CD14-positive monocyte (primary cell): ENCODE results near the gene MYL6B. TPM values are rescaled to one million over a fixed set of nuclear protein-coding genes. Genes with fewer than 3 reads are reported as not detected.
"Not testable (repeated sequence)": the region's sequence is repeated elsewhere in the genome, so short reads cannot be mapped to it uniquely, and the experiment has no call there.

Experiments used
- DNase-seq, 3 donors: peaks; one replicate each; pipeline ENCODE4 v3.0.0-alpha.2; 2011 to 2022
- H2AFZ ChIP-seq: 2 replicates; pipeline ENCODE4 v1.6.0; 2012; ENCODE audit warnings: mild to moderate bottlenecking, low read depth, low read length, inconsistent platforms; ENCODE audit not compliant: insufficient read depth, poor library complexity, severe bottlenecking
- H3K27ac ChIP-seq, 2 donors: 1 replicate in 1 of 2; 2 replicates in 1 of 2; pipeline ENCODE4 v1.5.1; 2012 to 2013; ENCODE audit warnings: low read length in 2 of 2, control low read depth in 1 of 2, inconsistent platforms in 1 of 2, low read depth in 1 of 2, mild to moderate bottlenecking in 1 of 2
- H3K27me3 ChIP-seq, 2 donors: one replicate each; pipeline versions ENCODE4 v1.6.0 to v1.6.1; 2011 to 2013; ENCODE audit warnings: low read length in 2 of 2; ENCODE audit not compliant: control insufficient read depth in 2 of 2, insufficient read depth in 2 of 2
- H3K36me3 ChIP-seq, 2 donors: replicated peaks in 1 of 2; 1 replicate in 1 of 2; 2 replicates in 1 of 2; pipeline versions ENCODE4 v1.5.1 to v1.6.1; 2012 to 2013; ENCODE audit warnings: low read length in 2 of 2, control low read depth in 1 of 2, inconsistent platforms in 1 of 2, mild to moderate bottlenecking in 1 of 2; ENCODE audit not compliant: insufficient read depth in 2 of 2, control insufficient read depth in 1 of 2
- H3K4me1 ChIP-seq, 2 donors: 1 replicate in 1 of 2; 2 replicates in 1 of 2; pipeline versions ENCODE4 v1.5.1 to v1.6.1; 2012 to 2013; ENCODE audit warnings: low read length in 2 of 2, control low read depth in 1 of 2, inconsistent platforms in 1 of 2, mild to moderate bottlenecking in 1 of 2, moderate library complexity in 1 of 2; ENCODE audit not compliant: insufficient read depth in 2 of 2, control insufficient read depth in 1 of 2
- H3K4me2 ChIP-seq: replicated peaks from 2 replicates; pipeline ENCODE3; 2012; ENCODE audit warnings: low read length, moderate library complexity, mild to moderate bottlenecking; ENCODE audit not compliant: poor library complexity, severe bottlenecking; ENCODE audit errors: extremely low read depth
- H3K4me3 ChIP-seq, 3 experiments: fragments of 200-600 bp in 1 of 3; sonication (generic) in 1 of 3; replicated peaks in 1 of 3; 1 replicate in 2 of 3; 2 replicates in 1 of 3; pipeline ENCODE4 v1.5.1; 2011 to 2013; ENCODE audit warnings: low read length in 3 of 3, mild to moderate bottlenecking in 3 of 3, control low read depth in 2 of 3, low read depth in 2 of 3, inconsistent platforms in 1 of 3, moderate library complexity in 1 of 3
- H3K79me2 ChIP-seq: 2 replicates; pipeline ENCODE4 v1.6.0; 2012; ENCODE audit warnings: mild to moderate bottlenecking, control low read depth, inconsistent platforms, low read length, moderate library complexity; ENCODE audit not compliant: insufficient read depth
- H3K9ac ChIP-seq: 2 replicates; pipeline ENCODE4 v1.6.0; 2017; ENCODE audit warnings: low read length, mild to moderate bottlenecking; ENCODE audit not compliant: insufficient read depth, poor library complexity, severe bottlenecking
- H3K9me3 ChIP-seq, 2 donors: replicated peaks in 1 of 2; 1 replicate in 1 of 2; 2 replicates in 1 of 2; pipeline versions ENCODE4 v1.5.1 to v1.6.1; 2012 to 2013; ENCODE audit warnings: low read length in 2 of 2, control low read depth in 1 of 2; ENCODE audit not compliant: control insufficient read depth in 1 of 2, insufficient read depth in 1 of 2
- H4K20me1 ChIP-seq: 2 replicates; pipeline ENCODE4 v1.6.0; 2012; ENCODE audit warnings: mild to moderate bottlenecking, low read length, control low read depth, moderate library complexity; ENCODE audit not compliant: insufficient read depth
- H3K27ac Mint-ChIP-seq, 7 donors: one replicate each; pipeline ENCODE4 v1.8.0; 2020; ENCODE audit warnings: mild to moderate bottlenecking in 7 of 7, mixed read lengths in 7 of 7, moderate library complexity in 6 of 7, inconsistent platforms in 2 of 7
- H3K27me3 Mint-ChIP-seq, 3 donors: one replicate each; pipeline ENCODE4 v1.8.0; 2021 to 2022; ENCODE audit warnings: low read depth in 3 of 3, mild to moderate bottlenecking in 3 of 3, mixed read lengths in 3 of 3, moderate library complexity in 3 of 3, inconsistent platforms in 1 of 3
- H3K36me3 Mint-ChIP-seq, 2 donors: one replicate each; pipeline ENCODE4 v1.8.0; 2020; ENCODE audit warnings: mixed read lengths in 2 of 2, inconsistent platforms in 1 of 2, mild to moderate bottlenecking in 1 of 2
- H3K4me1 Mint-ChIP-seq: one replicate; pipeline ENCODE4 v1.8.0; 2020; ENCODE audit warnings: mild to moderate bottlenecking, mixed read lengths
- H3K4me3 Mint-ChIP-seq, 2 donors: one replicate each; pipeline ENCODE4 v1.8.0; 2020; ENCODE audit warnings: mild to moderate bottlenecking in 2 of 2, mixed read lengths in 2 of 2, moderate library complexity in 1 of 2
- H3K9me3 Mint-ChIP-seq, 7 donors: one replicate each; pipeline ENCODE4 v1.8.0; 2020 to 2022; ENCODE audit warnings: mixed read lengths in 7 of 7, mild to moderate bottlenecking in 6 of 7, moderate library complexity in 6 of 7, inconsistent platforms in 2 of 7
- CTCF ChIP-seq: fragments of 200-600 bp; IDR thresholded peaks from one replicate; pipeline ENCODE4 v1.8.0; 2022; ENCODE audit warnings: antibody characterized with exemption, mild to moderate bottlenecking
- WGBS: methylation state at CpG from one replicate; pipeline ENCODE4 v1.1.5; 2013; ENCODE audit warnings: missing lambda C conversion rate; ENCODE audit not compliant: insufficient coverage; 5-methylcytosine and 5-hydroxymethylcytosine counted together
- intact Hi-C, 2 donors: fragments of 100-400 bp; cut with micrococcal nuclease; formaldehyde crosslinking; loops; one replicate each; pipeline versions ENCODE4 v1.15.0 to v1.15.1; 2023
- polyA plus RNA-seq, 3 donors: library from polyadenylated mRNA; depleted of rRNA in 1 of 3; unstranded in 2 of 3; stranded (reverse) in 1 of 3; fragments of 300-500 nt in 2 of 3; fragments of >200 nt in 1 of 3; fragmentation: Illumina TruSeq in 2 of 3; gene quantifications; 1 replicate in 2 of 3; 2 replicates in 1 of 3; pipeline ENCODE4 v1.2.3, GENCODE V29; 2012 to 2021

The MYL6B gene
- polyA plus RNA-seq, 3 donors = 2.7 to 4.3 (median 4.1) TPM

DNA sequence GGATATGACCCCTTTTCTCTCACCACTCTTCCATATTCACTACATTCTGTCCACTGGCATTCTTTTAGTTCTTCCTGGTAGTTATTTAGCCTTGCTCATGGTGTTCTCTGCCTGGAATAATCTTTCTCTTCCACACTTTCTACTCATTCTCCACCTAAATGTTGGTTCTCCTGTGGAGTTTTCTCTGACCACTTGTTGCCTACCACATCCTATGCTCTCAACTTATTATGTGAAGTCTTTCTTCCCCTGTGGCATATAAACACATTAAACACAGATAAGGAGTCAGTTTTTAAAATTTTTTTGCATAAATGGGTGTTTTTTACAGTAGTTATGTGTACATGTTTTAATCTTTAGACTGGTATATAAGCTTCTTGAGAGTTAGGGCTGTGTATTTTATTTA is 40.2 kb downstream of the MYL6B start:
- no peaks in the 10 kb centered on the region for H3K27me3 Mint-ChIP-seq
- DNase-seq = no peak
- H3K9ac ChIP-seq = no peak overlapping the region

DNA sequence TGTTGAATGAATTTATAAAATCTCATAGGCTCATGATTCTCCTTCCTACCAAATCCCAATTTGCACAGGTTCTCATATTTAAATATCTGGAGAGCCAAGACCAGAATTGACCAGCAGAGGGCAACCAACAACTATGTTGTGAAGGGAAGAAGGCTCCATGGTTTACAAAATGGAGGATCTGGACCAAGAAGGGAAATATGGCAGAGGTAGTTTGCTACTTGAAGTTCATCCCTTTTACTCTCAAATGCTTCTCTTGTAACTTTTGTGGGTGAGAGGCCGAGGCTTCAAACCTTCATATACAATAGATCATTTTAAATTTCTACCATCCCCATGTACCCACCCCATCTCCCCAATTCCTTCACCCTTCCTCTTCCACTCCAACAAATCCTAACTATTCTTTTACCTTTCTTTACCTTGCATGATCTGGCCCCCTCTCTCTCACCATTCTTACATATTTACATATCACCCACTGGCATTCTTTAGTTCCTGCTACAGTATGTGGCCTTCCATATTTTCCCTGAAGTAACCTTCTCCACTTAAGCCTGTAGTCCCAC is 40.7 kb downstream of the MYL6B start:
- Mint-ChIP-seq H3K27ac (peak overlapping the region in 5 of 7 donors; percentile 6 to 78 (median 29)), H3K27me3 (no peaks in the 10 kb centered on the region), H3K4me1 (peaks cover 26% of the 10 kb centered on the region), H3K4me3 (no peak overlapping the region), H3K9me3 (no peaks in the 10 kb centered on the region), H3K36me3 (no peaks in the 10 kb centered on the region)
- H4K20me1 ChIP-seq = peaks cover 1% of the 10 kb centered on the region
- peaks cover 18 to 22% of the 10 kb centered on the region in 2 donors for H3K4me1 ChIP-seq
- WGBS = 80% methylated on average over 1 of the region's 1 CpG
- H3K27me3 ChIP-seq = no peaks in the 10 kb centered on the region
- no peak overlapping the region for H3K9ac ChIP-seq
- H3K4me2 ChIP-seq = no peak overlapping the region
- TF ChIP-seq CTCF = peak; percentile 78
- H3K4me3 ChIP-seq = no peak overlapping the region
- H3K79me2 ChIP-seq = peaks cover 11% of the 10 kb centered on the region
- no peak overlapping the region for H3K27ac ChIP-seq
- H3K9me3 ChIP-seq = no peaks in the 10 kb centered on the region
- DNase-seq = peak; percentile 70 to 87 (median 79)
- no peaks in the 10 kb centered on the region for H3K36me3 ChIP-seq
- intact Hi-C loops = loop anchor here (10.0 kb wide), 2 partner anchors 62 to 272 kb away; partner anchors contain the start of genes SPRYD4 (in 2 of the 2) and ANKRD52 (in 1 of the 2)
- peak overlapping the region; percentile 88 for H2AFZ ChIP-seq

More for the DNA sequence above, 40.2 kb downstream of the MYL6B start:
- intact Hi-C loops = loop anchor here (10.0 kb wide), 2 partner anchors 62 to 272 kb away; partner anchors contain the start of genes SPRYD4 (in 2 of the 2) and ANKRD52 (in 1 of the 2)
- no peak overlapping the region for H3K4me2 ChIP-seq
- peaks cover 23 to 27% of the 10 kb centered on the region in 2 donors for H3K4me1 ChIP-seq
- Mint-ChIP-seq H3K4me3 (no peak overlapping the region), H3K9me3 (no peaks in the 10 kb centered on the region), H3K4me1 (peaks cover 32% of the 10 kb centered on the region), H3K36me3 (no peaks in the 10 kb centered on the region), H3K27ac (no peak overlapping the region)
- TF ChIP-seq CTCF = no peak
- no peak overlapping the region for H3K27ac ChIP-seq
- H3K27me3 ChIP-seq = no peaks in the 10 kb centered on the region
- peaks cover 16% of the 10 kb centered on the region for H3K79me2 ChIP-seq
- peaks cover 6% of the 10 kb centered on the region for H4K20me1 ChIP-seq
- H3K4me3 ChIP-seq = no peak overlapping the region
- no peaks in the 10 kb centered on the region for H3K36me3 ChIP-seq
- H3K9me3 ChIP-seq = no peaks in the 10 kb centered on the region
- H2AFZ ChIP-seq = peak overlapping the region; percentile 18

DNA sequence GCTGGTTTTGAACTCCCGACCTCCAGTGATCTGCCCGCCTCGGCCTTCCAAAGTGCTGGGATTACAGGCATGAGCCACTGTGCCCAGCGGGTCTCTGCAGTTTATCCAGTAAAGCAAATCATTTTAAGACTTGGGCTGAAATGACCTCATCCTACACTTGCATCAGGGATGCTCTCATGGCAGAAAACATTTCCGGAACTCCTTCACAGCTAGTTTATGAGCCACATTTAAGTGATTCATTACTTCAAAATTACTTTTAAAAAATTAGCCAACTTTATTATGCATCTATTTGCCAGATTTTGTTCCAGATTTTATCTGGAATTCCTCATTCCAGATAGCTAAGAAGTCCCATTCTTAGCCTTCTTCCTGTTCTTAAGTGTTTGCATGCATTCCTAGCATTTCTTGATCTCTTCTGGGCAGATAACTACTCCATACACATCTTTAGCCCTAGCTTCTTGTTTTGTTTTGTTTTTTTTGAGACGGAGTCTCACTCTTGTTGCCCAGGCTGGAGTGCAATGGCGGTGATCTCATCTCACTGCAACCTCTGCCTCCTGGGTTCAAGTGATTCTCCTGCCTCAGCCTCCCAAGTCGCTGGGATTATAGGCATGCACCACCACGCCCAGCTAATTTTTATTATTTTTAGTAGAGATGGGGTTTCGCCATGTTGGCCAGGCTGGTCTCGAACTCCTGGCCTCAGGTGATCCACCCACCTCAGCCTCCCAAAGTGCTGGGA is 44.6 kb downstream of the MYL6B start:
- not testable (repeated sequence) for H3K4me1 Mint-ChIP-seq, H4K20me1 ChIP-seq, H3K4me1 ChIP-seq, H3K36me3 Mint-ChIP-seq, DNase-seq, H3K4me2 ChIP-seq, H3K4me3 ChIP-seq, H3K9ac ChIP-seq, H3K79me2 ChIP-seq, H3K9me3 ChIP-seq, H3K27ac Mint-ChIP-seq, H3K27me3 Mint-ChIP-seq, H3K27ac ChIP-seq, H3K36me3 ChIP-seq, H3K27me3 ChIP-seq, H2AFZ ChIP-seq, H3K9me3 Mint-ChIP-seq, H3K4me3 Mint-ChIP-seq
- intact Hi-C loops = loop anchor here (10.0 kb wide), 2 partner anchors 58 to 268 kb away; partner anchors contain the start of genes SPRYD4 (in 2 of the 2) and ANKRD52 (in 1 of the 2)
- WGBS = 94% methylated on average over 6 of the region's 11 CpGs
